ENCODE measurements around the gene SEC24D.

GRCh38 chr4:118742050-118742449, 93.9 kb downstream of the SEC24D start:
- no peak for TF ChIP-seq CTCF (IDR thresholded peaks at IDR 0.05)
- TF ChIP-seq POLR2AphosphoS5 (IDR thresholded peaks at IDR 0.05; ENCODE audit: low read depth, low read length), result no peak
- TF ChIP-seq REST (IDR thresholded peaks at IDR 0.05; ENCODE audit: insufficient read depth in 1 of 2, low read depth in 2 of 2, low read length in 1 of 2), result no peak
- TF ChIP-seq SIN3A (IDR thresholded peaks at IDR 0.05; ENCODE audit: borderline replicate concordance, insufficient read depth, low read depth, low read length), result no peak

Measured in Panc1 (cell line).